ENCODE data around the gene FSCN2. TPM values are rescaled to one million over a fixed set of nuclear protein-coding genes. Genes with fewer than 3 reads are reported as not detected.
A peak's percentile ranks its signal among the peaks of the same experiment; 100 is the strongest.

Gene FSCN2
- total RNA-seq, 2 donors from 2014 or later = 0.65 to 0.72 TPM

GRCh38 chr17:81512562-81513371 is 15.4 kb upstream of the FSCN2 start, which contains the start of gene ACTG1:
ACTG1 (minus strand) TSS chr17:81512799; CDS start chr17:81512354, 445 bp downstream.
- H3K4me1 Mint-ChIP-seq = peaks cover 46% of the 10 kb centered on the region
- ATAC-seq (peak; percentile 79), DNase-seq (peak; percentile 87 to 89 (median 88))
- H3K36me3 Mint-ChIP-seq (ENCODE audit: low read depth) = peaks cover 16% of the 10 kb centered on the region
- peaks cover 5% of the 10 kb centered on the region for H3K27me3 Mint-ChIP-seq
- H3K27ac Mint-ChIP-seq = peak within 1 kb of the TSS; percentile 99
- peak within 1 kb of the TSS; percentile 99 for H3K4me3 Mint-ChIP-seq
- H3K9me3 ChIP-seq (ENCODE audit: control insufficient read depth, low read length, poor library complexity, severe bottlenecking) = no peaks in the 10 kb centered on the region

GRCh38 chr17:81513372-81513752 is 14.8 kb upstream of the FSCN2 start:
- H3K4me1 Mint-ChIP-seq = peaks cover 46% of the 10 kb centered on the region
- no peaks in the 10 kb centered on the region for H3K9me3 ChIP-seq (ENCODE audit: control insufficient read depth, low read length, poor library complexity, severe bottlenecking)
- peak; percentile 29 for ATAC-seq
- peak; percentile 38 to 49 (median 48) for DNase-seq
- H3K36me3 Mint-ChIP-seq (ENCODE audit: low read depth) = peaks cover 16% of the 10 kb centered on the region
- H3K27ac Mint-ChIP-seq = peak overlapping the region; percentile 76
- peaks cover 5% of the 10 kb centered on the region for H3K27me3 Mint-ChIP-seq
- H3K4me3 Mint-ChIP-seq = peak overlapping the region; percentile 90

- peaks cover 5% of the 10 kb centered on the region for H3K27me3 Mint-ChIP-seq
- H3K4me1 Mint-ChIP-seq = peaks cover 43% of the 10 kb centered on the region
- H3K36me3 Mint-ChIP-seq (ENCODE audit: low read depth) = peaks cover 16% of the 10 kb centered on the region
- H3K4me3 Mint-ChIP-seq = peak overlapping the region; percentile 90
- H3K9me3 ChIP-seq (ENCODE audit: control insufficient read depth, low read length, poor library complexity, severe bottlenecking) = no peaks in the 10 kb centered on the region
- ATAC-seq (no peak), DNase-seq (no peak)
- H3K27ac Mint-ChIP-seq = peak overlapping the region; percentile 76
Observed at GRCh38 chr17:81513753-81514488, 14.3 kb upstream of the FSCN2 start.

GRCh38 chr17:81514489-81514738 is 13.8 kb upstream of the FSCN2 start:
- peaks cover 38% of the 10 kb centered on the region for H3K4me1 Mint-ChIP-seq

GRCh38 chr17:81514739-81515529 is 13.2 kb upstream of the FSCN2 start:
- H3K4me1 Mint-ChIP-seq = peaks cover 33% of the 10 kb centered on the region
- peak overlapping the region; percentile 24 for H3K27ac Mint-ChIP-seq
- peak overlapping the region; percentile 90 for H3K4me3 Mint-ChIP-seq
- peaks cover 5% of the 10 kb centered on the region for H3K27me3 Mint-ChIP-seq
- H3K9me3 ChIP-seq (ENCODE audit: control insufficient read depth, low read length, poor library complexity, severe bottlenecking) = no peaks in the 10 kb centered on the region
- ATAC-seq (peak; percentile 31), DNase-seq (peak in 2 of 3 donors; percentile 70)
- H3K36me3 Mint-ChIP-seq (ENCODE audit: low read depth) = peaks cover 16% of the 10 kb centered on the region

More at GRCh38 chr17:81514489-81514738, 13.8 kb upstream of the FSCN2 start:
- peaks cover 5% of the 10 kb centered on the region for H3K27me3 Mint-ChIP-seq
- H3K4me3 Mint-ChIP-seq = peak overlapping the region; percentile 90
- no peaks in the 10 kb centered on the region for H3K9me3 ChIP-seq (ENCODE audit: control insufficient read depth, low read length, poor library complexity, severe bottlenecking)
- H3K27ac Mint-ChIP-seq = no peak overlapping the region
- ATAC-seq (no peak), DNase-seq (no peak)
- H3K36me3 Mint-ChIP-seq (ENCODE audit: low read depth) = peaks cover 16% of the 10 kb centered on the region

GRCh38 chr17:81515530-81516041 is 12.6 kb upstream of the FSCN2 start:
- no peaks in the 10 kb centered on the region for H3K9me3 ChIP-seq (ENCODE audit: control insufficient read depth, low read length, poor library complexity, severe bottlenecking)
- Mint-ChIP-seq H3K27ac (peak overlapping the region; percentile 24), H3K4me1 (peaks cover 29% of the 10 kb centered on the region), H3K36me3 (ENCODE audit: low read depth) (peaks cover 11% of the 10 kb centered on the region), H3K27me3 (peaks cover 5% of the 10 kb centered on the region), H3K4me3 (peak overlapping the region; percentile 90)
- ATAC-seq = no peak
- no peak for DNase-seq

GRCh38 chr17:81516439-81516838 is 11.7 kb upstream of the FSCN2 start:
- DNase-seq (no peak), ATAC-seq (no peak)
- Mint-ChIP-seq H3K27me3 (peaks cover under 1% of the 10 kb centered on the region), H3K4me1 (peaks cover 22% of the 10 kb centered on the region), H3K4me3 (no peak overlapping the region), H3K27ac (no peak overlapping the region), H3K36me3 (ENCODE audit: low read depth) (peaks cover 3% of the 10 kb centered on the region)
- H3K9me3 ChIP-seq (ENCODE audit: control insufficient read depth, low read length, poor library complexity, severe bottlenecking) = no peaks in the 10 kb centered on the region

- ATAC-seq = no peak
- Mint-ChIP-seq H3K4me3 (no peak overlapping the region), H3K27ac (no peak overlapping the region), H3K36me3 (ENCODE audit: low read depth) (no peaks in the 10 kb centered on the region), H3K27me3 (no peaks in the 10 kb centered on the region), H3K4me1 (peaks cover 16% of the 10 kb centered on the region)
- DNase-seq = no peak
- no peaks in the 10 kb centered on the region for H3K9me3 ChIP-seq (ENCODE audit: control insufficient read depth, low read length, poor library complexity, severe bottlenecking)
Observed at GRCh38 chr17:81517009-81517338, 11.2 kb upstream of the FSCN2 start.

- Mint-ChIP-seq H3K27me3 (no peaks in the 10 kb centered on the region), H3K4me1 (peaks cover 14% of the 10 kb centered on the region), H3K36me3 (ENCODE audit: low read depth) (no peaks in the 10 kb centered on the region), H3K27ac (no peak overlapping the region), H3K4me3 (peak overlapping the region; percentile 77)
- ATAC-seq (no peak), DNase-seq (no peak)
- H3K9me3 ChIP-seq (ENCODE audit: control insufficient read depth, low read length, poor library complexity, severe bottlenecking) = no peaks in the 10 kb centered on the region
Observed at GRCh38 chr17:81517339-81518112, 10.7 kb upstream of the FSCN2 start.

GRCh38 chr17:81518113-81518784 is 9.9 kb upstream of the FSCN2 start:
- H3K4me3 Mint-ChIP-seq = peak overlapping the region; percentile 77
- H3K4me1 Mint-ChIP-seq = peaks cover 14% of the 10 kb centered on the region
- no peaks in the 10 kb centered on the region for H3K27me3 Mint-ChIP-seq
- DNase-seq (no peak), ATAC-seq (no peak)
- no peaks in the 10 kb centered on the region for H3K36me3 Mint-ChIP-seq (ENCODE audit: low read depth)
- H3K9me3 ChIP-seq (ENCODE audit: control insufficient read depth, low read length, poor library complexity, severe bottlenecking) = no peaks in the 10 kb centered on the region
- H3K27ac Mint-ChIP-seq = no peak overlapping the region

GRCh38 chr17:81518785-81519283 is 9.3 kb upstream of the FSCN2 start:
- DNase-seq = no peak
- Mint-ChIP-seq H3K4me3 (peak overlapping the region; percentile 69), H3K27me3 (no peaks in the 10 kb centered on the region), H3K27ac (no peak overlapping the region), H3K4me1 (peaks cover 14% of the 10 kb centered on the region), H3K36me3 (ENCODE audit: low read depth) (no peaks in the 10 kb centered on the region)
- ATAC-seq = no peak
- H3K9me3 ChIP-seq (ENCODE audit: control insufficient read depth, low read length, poor library complexity, severe bottlenecking) = no peaks in the 10 kb centered on the region

Measured in T-helper 17 cell (primary cell).